ENCODE measurements around the gene ITPR1. TPM values are rescaled to one million over a fixed set of nuclear protein-coding genes. Genes with fewer than 3 reads are reported as not detected.

Gene ITPR1
- polyA plus RNA-seq, 1 experiment: 1.4 TPM

Other genes starting within 250 kb of the ITPR1 start
- gene SETMAR, start 190.0 kb upstream of the ITPR1 start, polyA plus RNA-seq (2011; rRNA removed): 9.3 and 13.2 TPM in 2 replicates
- gene SUMF1, start 26.1 kb upstream of the ITPR1 start, polyA plus RNA-seq (2011; rRNA removed): 55.8 and 57.6 TPM in 2 replicates